GM12891 (cell line): ENCODE data around the gene SPEM3.

ENCODE experiments used
- POLR2A ChIP-seq: IDR thresholded peaks from 2 replicates; pipeline ENCODE4 v1.6.1; 2011; ENCODE audit warnings: low read depth, low read length, control low read depth
- POLR2AphosphoS5 ChIP-seq: IDR thresholded peaks from 2 replicates; pipeline ENCODE4 v1.6.1; 2011; ENCODE audit warnings: low read depth, low read length, control low read depth

DNA sequence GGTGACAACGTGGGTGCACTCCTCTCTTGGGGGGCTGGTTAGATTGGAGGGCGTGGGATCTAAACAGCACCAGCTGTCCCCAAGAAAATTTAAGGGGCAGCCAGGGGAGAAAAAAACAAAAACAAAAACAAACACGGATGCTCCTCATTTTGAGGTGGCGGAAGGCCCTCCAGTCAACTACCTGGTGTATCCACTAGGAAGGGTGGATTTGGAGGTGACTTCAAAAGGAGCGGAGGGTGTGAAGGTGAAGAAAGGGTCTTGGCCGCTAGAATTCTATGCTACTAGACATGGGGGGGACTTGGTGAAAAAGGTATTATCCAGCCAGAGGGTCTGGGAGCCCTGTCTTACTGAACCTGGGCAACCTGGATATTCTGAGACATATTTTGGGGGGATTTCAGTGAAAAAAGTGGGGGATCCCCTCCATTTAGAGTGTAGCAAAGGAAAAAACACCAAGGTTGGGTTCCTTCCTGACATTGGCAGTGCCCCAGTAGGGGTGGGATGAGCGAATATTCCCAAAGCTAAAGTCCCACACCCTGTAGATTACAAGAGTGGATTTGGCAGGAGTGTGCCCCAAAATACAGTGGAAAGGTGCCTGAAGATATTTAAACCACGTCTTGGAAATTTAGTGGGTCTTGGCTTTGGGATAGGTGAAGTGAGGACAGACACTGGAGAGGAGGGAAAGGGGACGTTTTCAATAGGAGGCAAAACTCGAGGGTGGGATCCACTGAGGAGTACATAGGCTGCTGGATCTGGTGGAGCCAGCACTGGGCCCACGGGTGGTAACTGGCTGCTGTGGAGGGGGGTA is 10.2 kb downstream of the SPEM3 start:
- TF ChIP-seq POLR2AphosphoS5 (no peak), POLR2A (no peak)
